ENCODE data around the gene R3HDM2.
"Not testable (repeated sequence)": the region's sequence is repeated elsewhere in the genome, so short reads cannot be mapped to it uniquely, and the experiment has no call there.

R3HDM2 gene

GRCh38 chr12:57320639-57321038 lies 110.2 kb downstream of the R3HDM2 start:
- DNase-seq: no peak

- DNase-seq: no peak
Observed at GRCh38 chr12:57319678-57320469, 111.0 kb downstream of the R3HDM2 start.

- no peak for DNase-seq
Observed at GRCh38 chr12:57315681-57316080, 115.2 kb downstream of the R3HDM2 start.

- not testable (repeated sequence) for DNase-seq
Observed at GRCh38 chr12:57312287-57312686, 118.6 kb downstream of the R3HDM2 start.

- DNase-seq: no peak
Observed at GRCh38 chr12:57309420-57309819, 121.4 kb downstream of the R3HDM2 start.

- DNase-seq: no peak
Observed at GRCh38 chr12:57300961-57301584, 129.8 kb downstream of the R3HDM2 start.

- DNase-seq: no peak
Observed at GRCh38 chr12:57299514-57300016, 131.3 kb downstream of the R3HDM2 start.

GRCh38 chr12:57296291-57296690 lies 134.6 kb downstream of the R3HDM2 start:
- no peak for DNase-seq

- not testable (repeated sequence) for DNase-seq
Observed at GRCh38 chr12:57282073-57282472, 148.8 kb downstream of the R3HDM2 start.

- DNase-seq: peak; percentile 59 to 69
Observed at GRCh38 chr12:57280211-57281062, 150.4 kb downstream of the R3HDM2 start.

GRCh38 chr12:57278465-57279381 lies 152.1 kb downstream of the R3HDM2 start:
- no peak for DNase-seq

GRCh38 chr12:57276935-57277563 lies 153.8 kb downstream of the R3HDM2 start:
- no peak for DNase-seq

- not testable (repeated sequence) for DNase-seq
Observed at GRCh38 chr12:57276233-57276632, 154.6 kb downstream of the R3HDM2 start.

- DNase-seq: no peak
Observed at GRCh38 chr12:57273516-57273915, 157.3 kb downstream of the R3HDM2 start.

- DNase-seq: no peak
Observed at GRCh38 chr12:57272337-57273151, 158.3 kb downstream of the R3HDM2 start.

- no peak for DNase-seq
Observed at GRCh38 chr12:57270966-57271470, 159.8 kb downstream of the R3HDM2 start.

- DNase-seq: no peak
Observed at GRCh38 chr12:57268264-57268663, 162.6 kb downstream of the R3HDM2 start.

- DNase-seq: no peak
Observed at GRCh38 chr12:57266681-57267080, 164.2 kb downstream of the R3HDM2 start.

- DNase-seq: no peak
Observed at GRCh38 chr12:57263096-57263495, 167.7 kb downstream of the R3HDM2 start.

GRCh38 chr12:57262126-57262822 lies 168.6 kb downstream of the R3HDM2 start:
- DNase-seq: no peak
